NB4 (cell line): ENCODE results near the gene LARP4B.

Experiments used
- DNase-seq: peaks from one replicate; pipeline ENCODE4 v3.0.0; 2010; ENCODE audit warnings: low read depth
- H3K4me3 ChIP-seq: one replicate; pipeline ENCODE4 v1.5.1; 2011; ENCODE audit warnings: mild to moderate bottlenecking, low read depth, low read length, moderate library complexity
- CTCF ChIP-seq: IDR thresholded peaks from one replicate; pipeline ENCODE4 v1.5.1; 2012; ENCODE audit warnings: low read depth, low read length
- MAX ChIP-seq: IDR thresholded peaks from 2 replicates; pipeline ENCODE4 v1.6.1; 2011; ENCODE audit warnings: low read depth, low read length
- MYC ChIP-seq: IDR thresholded peaks from 2 replicates; pipeline ENCODE4 v1.6.1; 2011; ENCODE audit warnings: low read depth, low read length
- POLR2A ChIP-seq: IDR thresholded peaks from 2 replicates; pipeline ENCODE4 v1.6.1; 2011; ENCODE audit warnings: mild to moderate bottlenecking; ENCODE audit not compliant: insufficient read length; ENCODE audit errors: extremely low read depth

The LARP4B gene

GRCh38 chr10:845526-845925, 86.0 kb downstream of the LARP4B start:
- no peak for DNase-seq
- TF ChIP-seq POLR2A (no peak), MAX (no peak), CTCF (no peak), MYC (no peak)

GRCh38 chr10:844552-844951, 87.0 kb downstream of the LARP4B start:
- TF ChIP-seq MYC (no peak), CTCF (no peak), POLR2A (no peak), MAX (no peak)
- peak; percentile 11 for DNase-seq
- no peak overlapping the region for H3K4me3 ChIP-seq

More at GRCh38 chr10:845526-845925, 86.0 kb downstream of the LARP4B start:
- H3K4me3 ChIP-seq, result no peak overlapping the region

GRCh38 chr10:843703-844102, 87.8 kb downstream of the LARP4B start:
- TF ChIP-seq POLR2A, result no peak
- TF ChIP-seq CTCF, result no peak
- no peak for TF ChIP-seq MAX
- no peak for TF ChIP-seq MYC
- H3K4me3 ChIP-seq, result no peak overlapping the region
- no peak for DNase-seq

GRCh38 chr10:842795-843194, 88.7 kb downstream of the LARP4B start:
- TF ChIP-seq MYC (no peak), MAX (no peak), CTCF (no peak), POLR2A (no peak)
- DNase-seq, result peak; percentile 32

GRCh38 chr10:841535-841934, 90.0 kb downstream of the LARP4B start:
- DNase-seq, result no peak
- H3K4me3 ChIP-seq, result no peak overlapping the region
- TF ChIP-seq CTCF (no peak), POLR2A (no peak), MYC (no peak), MAX (no peak)

More at GRCh38 chr10:842795-843194, 88.7 kb downstream of the LARP4B start:
- H3K4me3 ChIP-seq, result no peak overlapping the region

- no peak for TF ChIP-seq MAX
- no peak for TF ChIP-seq CTCF
- TF ChIP-seq MYC, result no peak
- no peak for DNase-seq
- no peak overlapping the region for H3K4me3 ChIP-seq
Measured at GRCh38 chr10:839550-840205, 91.8 kb downstream of the LARP4B start.
